Thoracic aorta (tissue), 2 donors: ENCODE measurements around the gene MALRD1. TPM values are rescaled to one million over a fixed set of nuclear protein-coding genes. Genes with fewer than 3 reads are reported as not detected.

Experiments
- ATAC-seq: fragments of 150-250 bp; one replicate; pipeline ENCODE4 v1.8.0; 2017; ENCODE audit warnings: low read depth; ENCODE audit not compliant: insufficient number of reproducible peaks, low FRiP score
- DNase-seq: peaks from one replicate; pipeline ENCODE4 v3.0.0-alpha.2; 2020; ENCODE audit warnings: low spot score
- H3K27ac ChIP-seq, 2 donors: fragments of 200-600 bp; sonication (generic); 1 replicate in 1 of 2; 2 replicates in 1 of 2; pipeline ENCODE4 v1.5.1; 2016; ENCODE audit warnings: mild to moderate bottlenecking in 2 of 2, moderate library complexity in 2 of 2
- H3K27me3 ChIP-seq: fragments of 200-600 bp; sonication (generic); replicated peaks from 2 replicates; pipeline ENCODE4 v1.6.0; 2016; ENCODE audit warnings: mild to moderate bottlenecking; ENCODE audit not compliant: insufficient read depth
- H3K36me3 ChIP-seq: fragments of 200-600 bp; sonication (generic); one replicate; pipeline ENCODE4 v1.5.1; 2016
- H3K4me1 ChIP-seq, 2 donors: fragments of 200-600 bp; sonication (generic); 1 replicate in 1 of 2; 2 replicates in 1 of 2; pipeline versions ENCODE4 v1.5.1 to v1.6.0; 2016; ENCODE audit warnings: low read depth in 2 of 2, mild to moderate bottlenecking in 1 of 2; ENCODE audit not compliant: control insufficient read depth in 1 of 2
- H3K4me3 ChIP-seq: fragments of 200-600 bp; sonication (generic); 2 replicates; pipeline ENCODE4 v1.5.1; 2016; ENCODE audit warnings: mild to moderate bottlenecking
- H3K9me3 ChIP-seq: fragments of 200-600 bp; sonication (generic); 2 replicates; pipeline ENCODE4 v1.5.1; 2016
- total RNA-seq, 2 donors: library from RNA; depleted of rRNA; stranded (reverse); fragments of >200 nt; gene quantifications; one replicate each; pipeline versions ENCODE4 v1.1.0 to v1.2.3, GENCODE V29; 2016
- TF ChIP-seq, protein P1 (sequence below): fragments of 200-600 bp; sonication (generic); IDR thresholded peaks from one replicate; pipeline ENCODE4 v1.5.1; 2019; ENCODE audit warnings: antibody characterized with exemption

MALRD1 gene
- total RNA-seq, 2 donors from 2014 or later: 0.92 to 5.3 TPM

GRCh38 chr10:19096501-19097073, 48.0 kb downstream of the MALRD1 start:
- H3K4me3 ChIP-seq: no peak overlapping the region
- ATAC-seq (no peak), DNase-seq (no peak)
- no peaks in the 10 kb centered on the region for H3K36me3 ChIP-seq
- no peak overlapping the region for H3K27ac ChIP-seq
- no peaks in the 10 kb centered on the region for H3K9me3 ChIP-seq
- no peaks in the 10 kb centered on the region for H3K27me3 ChIP-seq
- no peaks in the 10 kb centered on the region for H3K4me1 ChIP-seq
- TF ChIP-seq, protein P1, sequence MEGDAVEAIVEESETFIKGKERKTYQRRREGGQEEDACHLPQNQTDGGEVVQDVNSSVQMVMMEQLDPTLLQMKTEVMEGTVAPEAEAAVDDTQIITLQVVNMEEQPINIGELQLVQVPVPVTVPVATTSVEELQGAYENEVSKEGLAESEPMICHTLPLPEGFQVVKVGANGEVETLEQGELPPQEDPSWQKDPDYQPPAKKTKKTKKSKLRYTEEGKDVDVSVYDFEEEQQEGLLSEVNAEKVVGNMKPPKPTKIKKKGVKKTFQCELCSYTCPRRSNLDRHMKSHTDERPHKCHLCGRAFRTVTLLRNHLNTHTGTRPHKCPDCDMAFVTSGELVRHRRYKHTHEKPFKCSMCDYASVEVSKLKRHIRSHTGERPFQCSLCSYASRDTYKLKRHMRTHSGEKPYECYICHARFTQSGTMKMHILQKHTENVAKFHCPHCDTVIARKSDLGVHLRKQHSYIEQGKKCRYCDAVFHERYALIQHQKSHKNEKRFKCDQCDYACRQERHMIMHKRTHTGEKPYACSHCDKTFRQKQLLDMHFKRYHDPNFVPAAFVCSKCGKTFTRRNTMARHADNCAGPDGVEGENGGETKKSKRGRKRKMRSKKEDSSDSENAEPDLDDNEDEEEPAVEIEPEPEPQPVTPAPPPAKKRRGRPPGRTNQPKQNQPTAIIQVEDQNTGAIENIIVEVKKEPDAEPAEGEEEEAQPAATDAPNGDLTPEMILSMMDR: no peak

- no peak overlapping the region for H3K27ac ChIP-seq
- H3K27me3 ChIP-seq: no peaks in the 10 kb centered on the region
- no peak overlapping the region for H3K4me3 ChIP-seq
- TF ChIP-seq, protein P1: no peak
- H3K36me3 ChIP-seq: no peaks in the 10 kb centered on the region
- no peak for ATAC-seq
- H3K9me3 ChIP-seq: no peaks in the 10 kb centered on the region
- no peak for DNase-seq
- no peaks in the 10 kb centered on the region for H3K4me1 ChIP-seq
These were observed 48.5 kb downstream of the MALRD1 start for GRCh38 chr10:19097151-19097550.

DNA sequence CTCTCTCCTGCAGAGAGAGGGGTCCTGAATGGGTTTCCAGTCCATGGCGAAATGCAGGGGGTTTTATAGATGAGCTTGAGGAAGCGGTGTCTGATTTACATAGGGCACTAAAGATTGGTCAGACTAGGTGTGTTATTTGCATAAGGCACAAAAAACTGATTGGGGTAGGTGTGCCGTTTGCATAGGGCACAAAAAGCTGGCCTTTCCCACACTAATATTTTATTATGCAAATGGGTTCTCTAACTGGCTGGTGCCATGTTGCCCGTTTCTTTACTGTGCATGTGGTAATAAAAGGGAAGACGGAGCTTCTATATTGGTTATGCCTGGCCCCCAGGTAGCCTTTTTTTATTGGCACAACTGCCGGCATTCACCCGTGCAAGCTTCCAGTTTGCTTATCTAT, 50.2 kb downstream of the MALRD1 start:
- Histone ChIP-seq H3K36me3 (no peaks in the 10 kb centered on the region), H3K4me1 (no peaks in the 10 kb centered on the region), H3K9me3 (no peaks in the 10 kb centered on the region), H3K27ac (no peak overlapping the region), H3K4me3 (no peak overlapping the region), H3K27me3 (no peaks in the 10 kb centered on the region)
- DNase-seq (no peak), ATAC-seq (no peak)
- TF ChIP-seq, protein P1: no peak

GRCh38 chr10:19107406-19107805, 58.8 kb downstream of the MALRD1 start:
- peaks cover 12% of the 10 kb centered on the region for H3K9me3 ChIP-seq
- H3K4me1 ChIP-seq: no peaks in the 10 kb centered on the region
- no peaks in the 10 kb centered on the region for H3K27me3 ChIP-seq
- ATAC-seq (no peak), DNase-seq (no peak)
- TF ChIP-seq, protein P1: no peak
- no peaks in the 10 kb centered on the region for H3K36me3 ChIP-seq
- no peak overlapping the region for H3K27ac ChIP-seq
- no peak overlapping the region for H3K4me3 ChIP-seq

- Histone ChIP-seq H3K9me3 (peaks cover 10% of the 10 kb centered on the region), H3K4me1 (no peaks in the 10 kb centered on the region), H3K4me3 (no peak overlapping the region), H3K27me3 (no peaks in the 10 kb centered on the region), H3K27ac (no peak overlapping the region), H3K36me3 (no peaks in the 10 kb centered on the region)
- DNase-seq (no peak), ATAC-seq (no peak)
- TF ChIP-seq, protein P1: no peak
These were observed 63.1 kb downstream of the MALRD1 start for GRCh38 chr10:19111501-19112267.
